GM23248 (cell line): ENCODE measurements around the gene RFTN1. TPM values are rescaled to one million over a fixed set of nuclear protein-coding genes. Genes with fewer than 3 reads are reported as not detected.

Source experiments
- DNase-seq: peaks from one replicate; pipeline ENCODE4 v3.0.0-alpha.2; 2015
- H2AFZ ChIP-seq: fragments of 200-600 bp; sonication (generic); 2 replicates; pipeline ENCODE4 v1.6.1; 2016; ENCODE audit warnings: antibody characterized with exemption
- H3F3A ChIP-seq: fragments of 200-600 bp; sonication (generic); 2 replicates; pipeline ENCODE4 v1.6.1; 2016; ENCODE audit warnings: mild to moderate bottlenecking, antibody characterized with exemption, mixed run types; ENCODE audit not compliant: insufficient read depth
- H3K27ac ChIP-seq: fragments of 200-600 bp; sonication (generic); 2 replicates; pipeline ENCODE4 v1.5.1; 2016; ENCODE audit warnings: mild to moderate bottlenecking
- H3K27me3 ChIP-seq: fragments of 200-600 bp; sonication (generic); replicated peaks from 2 replicates; pipeline ENCODE4 v1.6.1; 2016; ENCODE audit warnings: mild to moderate bottlenecking; ENCODE audit not compliant: insufficient read depth
- H3K36me3 ChIP-seq: fragments of 200-600 bp; sonication (generic); 2 replicates; pipeline ENCODE4 v1.6.1; 2016; ENCODE audit warnings: low read depth, mild to moderate bottlenecking
- H3K4me1 ChIP-seq: fragments of 200-600 bp; sonication (generic); 2 replicates; pipeline ENCODE4 v1.6.1; 2016; ENCODE audit warnings: mild to moderate bottlenecking; ENCODE audit not compliant: insufficient read depth
- H3K4me2 ChIP-seq: fragments of 200-600 bp; sonication (generic); one replicate; pipeline ENCODE4 v1.6.1; 2016; ENCODE audit warnings: mild to moderate bottlenecking; ENCODE audit not compliant: unreplicated experiment
- H3K4me3 ChIP-seq: fragments of 200-600 bp; sonication (generic); 2 replicates; pipeline ENCODE4 v1.5.1; 2016; ENCODE audit warnings: mild to moderate bottlenecking
- H3K79me2 ChIP-seq: fragments of 200-600 bp; sonication (generic); 2 replicates; pipeline ENCODE4 v1.6.1; 2016; ENCODE audit warnings: mild to moderate bottlenecking; ENCODE audit not compliant: insufficient read depth
- H3K9ac ChIP-seq: fragments of 200-600 bp; sonication (generic); 2 replicates; pipeline ENCODE4 v1.6.1; 2016; ENCODE audit warnings: mild to moderate bottlenecking
- H3K9me2 ChIP-seq: fragments of 200-600 bp; sonication (generic); 2 replicates; pipeline ENCODE4 v1.6.1; 2016; ENCODE audit warnings: mixed run types, mild to moderate bottlenecking, moderate library complexity; ENCODE audit not compliant: insufficient read depth
- H3K9me3 ChIP-seq: fragments of 200-600 bp; sonication (generic); one replicate; pipeline ENCODE4 v1.6.1; 2017; ENCODE audit warnings: low read depth
- H4K20me1 ChIP-seq: fragments of 200-600 bp; sonication (generic); 2 replicates; pipeline ENCODE4 v1.6.0; 2016; ENCODE audit not compliant: insufficient read depth
- EZH2 ChIP-seq: fragments of 200-600 bp; sonication (generic); IDR thresholded peaks from 2 replicates; pipeline ENCODE4 v1.6.1; 2018; ENCODE audit warnings: antibody characterized with exemption, mild to moderate bottlenecking; ENCODE audit not compliant: insufficient read depth, poor library complexity, severe bottlenecking
- EZH2phosphoT487 ChIP-seq: fragments of 200-600 bp; sonication (generic); IDR thresholded peaks from 2 replicates; pipeline ENCODE4 v1.6.1; 2018; ENCODE audit warnings: antibody characterized with exemption, moderate library complexity, mild to moderate bottlenecking, low read depth; ENCODE audit not compliant: insufficient read depth
- WGBS, 2 experiments: methylation state at CpG; one replicate each; pipeline ENCODE4 v1.1.6; 2015 to 2017; ENCODE audit warnings: low lambda C conversion rate in 2 of 2, low coverage in 1 of 2; ENCODE audit errors: missing lambda C conversion rate in 2 of 2; 5-methylcytosine and 5-hydroxymethylcytosine counted together
- in situ Hi-C: fragments of 300-500 bp; cut with MboI; formaldehyde crosslinking; loops from 2 replicates; pipeline ENCODE4 v1.15.0; 2020
- polyA plus RNA-seq: library from polyadenylated mRNA; unstranded; fragments of >200 nt; fragmentation: Nextera tagmentation; extraction: Ambion mirVana; gene quantifications from 2 replicates; pipeline ENCODE4 v1.2.1, GENCODE V29; 2016
- total RNA-seq: library from RNA; depleted of rRNA; stranded (reverse); fragments of >200 nt; shearing (Covaris generic); gene quantifications from 2 replicates; pipeline ENCODE4 v1.2.3, GENCODE V29; 2014

Gene RFTN1
- total and polyA plus RNA-seq, 2 experiments from 2014 or later = 43.1 to 77.7 TPM

DNA sequence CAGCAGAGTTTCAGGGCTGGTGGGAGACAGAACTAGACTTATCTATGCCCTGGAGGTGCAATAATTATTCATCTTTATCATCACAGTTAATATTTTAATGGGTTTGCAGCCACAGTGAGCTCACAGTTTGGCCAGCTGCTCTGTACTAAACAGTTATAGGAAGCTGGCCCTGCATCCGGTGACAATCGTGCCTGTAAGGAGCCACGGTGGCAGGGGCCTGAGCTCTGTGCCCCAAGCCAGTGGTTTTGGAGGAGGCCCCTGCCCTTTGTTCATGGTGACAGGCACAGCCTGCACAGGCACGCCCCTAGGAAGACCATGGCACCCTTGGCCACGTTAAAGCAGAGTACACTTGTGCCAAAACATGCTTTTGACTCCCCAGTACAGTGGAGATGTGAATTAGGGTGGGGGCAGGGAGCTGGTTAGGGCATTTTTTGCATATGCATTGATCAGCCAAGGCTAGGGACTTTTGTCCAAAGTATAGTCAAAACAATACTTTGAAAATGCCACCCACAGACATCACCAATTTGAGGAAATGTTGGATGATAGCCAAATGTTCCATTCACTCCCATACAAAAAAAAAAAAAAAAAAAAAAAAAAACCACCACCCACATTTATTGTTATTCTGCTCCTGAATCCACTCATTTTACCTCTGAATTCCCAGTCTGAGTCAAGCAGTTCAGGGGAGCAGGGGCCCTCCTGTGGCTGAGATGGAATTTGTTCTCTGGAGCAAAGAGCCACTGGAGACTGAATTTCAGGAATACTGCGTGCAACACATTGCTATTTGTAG, 3.4 kb upstream of the RFTN1 start:
- H3K9me2 ChIP-seq = no peaks in the 10 kb centered on the region
- no peak overlapping the region for H3K4me3 ChIP-seq
- no peak for TF ChIP-seq EZH2phosphoT487
- TF ChIP-seq EZH2 = no peak
- peak; percentile 74 for DNase-seq
- H3F3A ChIP-seq = peaks cover 6% of the 10 kb centered on the region
- no peak overlapping the region for H2AFZ ChIP-seq
- H4K20me1 ChIP-seq = no peaks in the 10 kb centered on the region
- no peak overlapping the region for H3K9ac ChIP-seq
- no peaks in the 10 kb centered on the region for H3K36me3 ChIP-seq
- H3K4me1 ChIP-seq = peaks cover 6% of the 10 kb centered on the region; the same call in 1 of the 2 replicates
- in situ Hi-C loops = loop anchor here (10.0 kb wide), 1 partner anchor 212 kb away; no protein-coding TSS in a partner anchor
- no peak overlapping the region for H3K4me2 ChIP-seq
- no peak overlapping the region for H3K27ac ChIP-seq
- H3K9me3 ChIP-seq = no peaks in the 10 kb centered on the region
- WGBS, 2 experiments = 23 to 26% methylated on average over 6 of the region's 6 CpGs
- H3K79me2 ChIP-seq = 0 out of 2 replicates have a peak, but pooled peaks cover 5% of the 10 kb centered on the region
- H3K27me3 ChIP-seq = peaks cover 18% of the 10 kb centered on the region

DNA sequence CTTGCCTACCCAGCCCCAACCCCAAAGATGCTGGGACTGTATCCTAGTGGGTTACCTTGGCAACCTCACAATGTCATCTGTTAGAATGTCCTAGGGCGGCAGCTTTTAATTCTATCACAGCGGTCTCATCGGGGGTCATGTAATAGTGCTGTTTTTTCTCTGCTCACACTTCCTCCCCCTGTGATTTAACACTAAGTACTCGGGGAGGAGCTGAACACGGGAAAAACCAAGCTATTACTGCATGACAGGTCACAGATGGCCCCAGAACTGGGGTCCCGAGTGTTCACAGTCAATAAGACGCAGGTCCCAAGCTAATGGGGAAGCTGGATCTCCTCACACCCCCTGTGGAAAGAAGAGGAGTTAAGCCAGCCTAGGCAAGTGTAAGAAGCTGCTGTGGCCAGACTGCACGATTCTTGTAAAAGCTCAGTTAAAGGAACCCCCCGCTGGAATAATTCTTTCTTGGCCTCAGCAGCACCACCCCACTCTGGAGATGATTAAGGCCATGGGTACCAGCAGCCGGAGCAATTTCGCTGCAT, 2.5 kb upstream of the RFTN1 start:
- Histone ChIP-seq H3K4me2 (no peak overlapping the region), H3K9ac (no peak overlapping the region), H3K4me3 (no peak overlapping the region), H3K9me2 (no peaks in the 10 kb centered on the region), H2AFZ (no peak overlapping the region), H3K79me2 (peaks cover 12% of the 10 kb centered on the region), H3K4me1 (peaks cover 13% of the 10 kb centered on the region), H3K36me3 (no peaks in the 10 kb centered on the region), H3K9me3 (no peaks in the 10 kb centered on the region), H4K20me1 (no peaks in the 10 kb centered on the region; the same call in 1 of the 2 replicates), H3K27me3 (peaks cover 8% of the 10 kb centered on the region; the same call in 1 of the 2 replicates), H3F3A (peaks cover 15% of the 10 kb centered on the region), H3K27ac (no peak overlapping the region)
- no peak for DNase-seq
- in situ Hi-C loops = loop anchor here (10.0 kb wide), 1 partner anchor 211 kb away; no protein-coding TSS in a partner anchor
- 79 to 85% methylated on average over 11 of the region's 11 CpGs for WGBS, 2 experiments
- TF ChIP-seq EZH2phosphoT487 (no peak), EZH2 (no peak)

GRCh38 chr3:16514755-16515353, 1.4 kb upstream of the RFTN1 start:
- Histone ChIP-seq H3K4me1 (peaks cover 24% of the 10 kb centered on the region), H3K9me2 (no peaks in the 10 kb centered on the region), H3K4me2 (no peak overlapping the region), H4K20me1 (no peaks in the 10 kb centered on the region; the same call in 1 of the 2 replicates), H3K9me3 (no peaks in the 10 kb centered on the region), H2AFZ (no peak overlapping the region), H3K36me3 (no peaks in the 10 kb centered on the region), H3K4me3 (no peak overlapping the region), H3F3A (peaks cover 26% of the 10 kb centered on the region), H3K27ac (no peak overlapping the region), H3K27me3 (peaks cover 7% of the 10 kb centered on the region; the same call in 1 of the 2 replicates), H3K79me2 (peaks cover 23% of the 10 kb centered on the region), H3K9ac (no peak overlapping the region)
- TF ChIP-seq EZH2 = no peak
- no peak for TF ChIP-seq EZH2phosphoT487
- in situ Hi-C loops = loop anchor here (10.0 kb wide), 1 partner anchor 210 kb away; no protein-coding TSS in a partner anchor
- 91% methylated on average over 5 of the region's 5 CpGs for WGBS, 2 experiments
- no peak for DNase-seq

GRCh38 chr3:16514021-16514700, 662 bp upstream of the RFTN1 start:
- no peaks in the 10 kb centered on the region for H3K36me3 ChIP-seq
- DNase-seq = no peak
- peaks cover 27% of the 10 kb centered on the region for H3F3A ChIP-seq
- H3K27ac ChIP-seq = peak overlapping the region; percentile 19; the same call in 1 of the 2 replicates
- peak overlapping the region; percentile 91 for H3K4me2 ChIP-seq
- H3K4me3 ChIP-seq = peak overlapping the region; percentile 88
- 63 to 65% methylated on average over 9 of the region's 9 CpGs for WGBS, 2 experiments
- H3K9ac ChIP-seq = peak overlapping the region; percentile 76
- H3K27me3 ChIP-seq = peaks cover under 1% of the 10 kb centered on the region; the same call in 1 of the 2 replicates
- no peaks in the 10 kb centered on the region for H3K9me3 ChIP-seq
- peaks cover 30% of the 10 kb centered on the region for H3K79me2 ChIP-seq
- no peaks in the 10 kb centered on the region for H3K9me2 ChIP-seq
- H4K20me1 ChIP-seq = no peaks in the 10 kb centered on the region; the same call in 1 of the 2 replicates
- in situ Hi-C loops = loop anchor here (10.0 kb wide), 1 partner anchor 209 kb away; no protein-coding TSS in a partner anchor
- H3K4me1 ChIP-seq = peaks cover 25% of the 10 kb centered on the region
- TF ChIP-seq EZH2phosphoT487 = no peak
- TF ChIP-seq EZH2 = no peak
- H2AFZ ChIP-seq = peak overlapping the region; percentile 92
